Brain microvascular endothelial cell (primary cell): ENCODE results near the gene PRR23C.

ENCODE experiments used
- DNase-seq: peaks from one replicate; pipeline ENCODE4 v3.0.0-alpha.2; 2020
- H3K27ac ChIP-seq: fragments of 250-450 bp; sonication (Bioruptor Pico); 2 replicates; pipeline ENCODE4 v1.5.1; 2020; ENCODE audit warnings: mild to moderate bottlenecking, moderate library complexity
- H3K27me3 ChIP-seq: fragments of 250-450 bp; sonication (Bioruptor Pico); replicated peaks from 2 replicates; pipeline ENCODE4 v1.5.1; 2020; ENCODE audit warnings: mild to moderate bottlenecking
- H3K36me3 ChIP-seq: fragments of 250-450 bp; sonication (Bioruptor Pico); replicated peaks from 2 replicates; pipeline ENCODE4 v1.5.1; 2020; ENCODE audit warnings: mild to moderate bottlenecking
- H3K4me3 ChIP-seq: 2 replicates; pipeline ENCODE4 v1.5.1; 2011; ENCODE audit warnings: low read depth, mild to moderate bottlenecking, control low read depth, low read length, moderate library complexity
- CTCF ChIP-seq: IDR thresholded peaks from 2 replicates; pipeline ENCODE4 v1.5.1; 2011; ENCODE audit warnings: low read depth, mild to moderate bottlenecking, moderate library complexity, low read length, control low read depth, inconsistent platforms; ENCODE audit errors: missing control alignments
- in situ Hi-C: cut with HindIII; loops from 2 replicates; pipeline ENCODE4 v1.10.0; 2017; ENCODE audit warnings: low sequenced_read_pairs, low pct_ligation_motif_present

The PRR23C gene

GRCh38 chr3:139044366-139045210 is at the start of gene PRR23C:
Gene PRR23C (minus strand): TSS chr3:139044892. CDS start chr3:139044620, 272 bp downstream.
- H3K36me3 ChIP-seq, result no peaks in the 10 kb centered on the region
- no peak for TF ChIP-seq CTCF
- in situ Hi-C loops, result no loop called here
- H3K4me3 ChIP-seq, result no peak within 1 kb of the TSS
- no peaks in the 10 kb centered on the region for H3K27me3 ChIP-seq
- DNase-seq, result no peak
- no peak within 1 kb of the TSS for H3K27ac ChIP-seq

GRCh38 chr3:139093840-139094239 is 49.1 kb upstream of the PRR23C start:
- no peak for TF ChIP-seq CTCF
- Histone ChIP-seq H3K4me3 (no peak overlapping the region), H3K27me3 (no peaks in the 10 kb centered on the region), H3K27ac (no peak overlapping the region), H3K36me3 (no peaks in the 10 kb centered on the region)
- no peak for DNase-seq
- in situ Hi-C loops, result no loop called here

- no peak overlapping the region for H3K27ac ChIP-seq
- no peaks in the 10 kb centered on the region for H3K36me3 ChIP-seq
- DNase-seq, result no peak
- TF ChIP-seq CTCF, result no peak
- H3K27me3 ChIP-seq, result no peaks in the 10 kb centered on the region
- in situ Hi-C loops, result no loop called here
- no peak overlapping the region for H3K4me3 ChIP-seq
Observed at GRCh38 chr3:139088462-139089324, 44.0 kb upstream of the PRR23C start.

- in situ Hi-C loops, result no loop called here
- Histone ChIP-seq H3K4me3 (no peak overlapping the region), H3K36me3 (no peaks in the 10 kb centered on the region), H3K27me3 (no peaks in the 10 kb centered on the region), H3K27ac (no peak overlapping the region)
- TF ChIP-seq CTCF, result no peak
- DNase-seq, result no peak
Observed at GRCh38 chr3:139087621-139088020, 42.9 kb upstream of the PRR23C start.

- Histone ChIP-seq H3K36me3 (no peaks in the 10 kb centered on the region), H3K27ac (no peak overlapping the region), H3K4me3 (no peak overlapping the region), H3K27me3 (no peaks in the 10 kb centered on the region)
- in situ Hi-C loops, result no loop called here
- no peak for DNase-seq
- TF ChIP-seq CTCF, result no peak
Observed at GRCh38 chr3:139084176-139084575, 39.5 kb upstream of the PRR23C start.
